ENCODE measurements around the gene OTOP1. TPM values are rescaled to one million over a fixed set of nuclear protein-coding genes. Genes with fewer than 3 reads are reported as not detected.
"Not testable (repeated sequence)": the region's sequence is repeated elsewhere in the genome, so short reads cannot be mapped to it uniquely, and the experiment has no call there.

Gene OTOP1
- total and polyA plus RNA-seq, 2 of the 4 experiments (the other 2 are of a cell fraction): not detected

DNA sequence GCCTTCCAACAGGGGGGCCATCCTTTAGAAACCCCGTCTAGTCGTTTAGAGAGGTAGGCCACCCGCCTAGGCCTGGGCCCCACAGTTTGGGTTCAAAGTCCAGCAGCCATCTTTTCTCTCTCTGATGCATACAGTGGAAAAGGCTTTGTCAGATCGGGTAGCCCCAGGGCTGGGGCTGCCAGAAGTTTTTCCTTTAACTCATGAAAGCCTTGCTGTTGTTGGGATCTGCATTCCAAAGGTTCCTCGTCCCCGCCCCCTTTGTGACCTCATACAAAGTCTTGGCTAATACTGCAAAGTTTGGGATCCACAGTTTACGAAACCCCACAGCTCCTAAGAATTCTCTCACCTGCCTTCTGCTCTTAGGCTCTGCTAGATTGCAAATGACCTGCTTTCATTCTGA is 64.5 kb downstream of the OTOP1 start:
- H2BK5ac ChIP-seq (ENCODE audit: low read depth, low read length, poor library complexity, severe bottlenecking); H3K23ac ChIP-seq (ENCODE audit: low read depth, low read length): not testable (repeated sequence)

DNA sequence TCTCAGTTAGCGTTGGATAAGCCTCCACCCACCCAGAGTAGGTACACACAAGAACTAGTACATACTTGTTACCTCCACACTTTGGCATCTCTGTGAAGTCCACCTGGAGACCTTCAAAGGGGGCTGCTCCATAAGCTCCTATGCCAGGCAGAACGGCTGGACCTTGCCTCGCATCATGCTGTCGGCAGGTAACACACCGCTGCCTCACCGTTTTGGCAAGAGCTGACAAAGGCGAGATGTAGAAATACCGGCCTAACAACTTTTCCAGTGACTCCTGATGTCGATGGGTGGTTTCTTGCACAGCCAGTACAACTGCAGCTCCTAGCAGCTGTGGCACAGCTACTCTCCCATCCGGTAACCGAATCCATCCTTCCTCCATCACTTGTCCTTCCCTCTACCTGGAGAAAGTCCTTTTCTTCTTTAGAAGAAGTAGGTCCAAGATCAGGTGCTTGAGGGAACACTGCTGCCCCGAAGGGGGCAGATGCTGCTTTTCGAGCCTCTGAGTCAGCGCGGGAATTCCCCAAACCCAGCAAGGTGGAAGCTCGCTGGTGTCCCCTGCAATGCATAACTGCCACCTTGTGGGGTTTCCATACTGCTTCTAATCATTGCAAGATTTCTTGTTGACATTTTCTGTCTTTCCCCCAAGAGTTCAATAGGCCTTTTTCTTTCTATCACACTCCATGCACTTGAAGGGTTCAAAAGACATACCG is 65.6 kb downstream of the OTOP1 start:
- in situ Hi-C loops (cut with MboI; ENCODE audit: low sequenced_read_pairs); H3K4me1 ChIP-seq (ENCODE audit: control insufficient read depth, insufficient read depth, low read length); H3K27ac ChIP-seq (ENCODE audit: insufficient read depth, low read length); H2AK9ac ChIP-seq (replicated peaks; ENCODE audit: low read depth, low read length, poor library complexity); CTCF ChIA-PET; H4K91ac ChIP-seq (ENCODE audit: insufficient read depth, low read depth, low read length); BruUV-seq (replicated peaks); H3K9ac ChIP-seq (ENCODE audit: low read depth, low read length); H3K79me1 ChIP-seq (ENCODE audit: low read depth in 1 of 2, low read length in 2 of 2); ATAC-seq (ENCODE audit: low read depth); H2AFZ ChIP-seq (replicated peaks; ENCODE audit: low read length, poor library complexity); H3K23ac ChIP-seq (ENCODE audit: low read depth, low read length); intact Hi-C loops (cut with micrococcal nuclease); H3K36me3 ChIP-seq (ENCODE audit: control insufficient read depth, insufficient read depth, low read length); H2BK20ac ChIP-seq (ENCODE audit: low read depth, low read length); H3K9me1 ChIP-seq (ENCODE audit: insufficient read depth, low read length); H3K56ac ChIP-seq (ENCODE audit: extremely low read depth, insufficient read depth, low read length); dilution Hi-C loops (cut with HindIII; ENCODE audit: low sequenced_read_pairs, unreplicated experiment); H3K14ac ChIP-seq (replicated peaks; ENCODE audit: low read depth, low read length); POLR2A ChIA-PET (ENCODE audit: unreplicated experiment); H2BK5ac ChIP-seq (ENCODE audit: low read depth, low read length, poor library complexity, severe bottlenecking); H3K4me2 ChIP-seq (ENCODE audit: low read depth, low read length); H3K4ac ChIP-seq (ENCODE audit: low read depth, low read length); H3K18ac ChIP-seq (ENCODE audit: low read depth, low read length); H3K27me3 ChIP-seq (ENCODE audit: control insufficient read depth, insufficient read depth, low read length); H4K5ac ChIP-seq (ENCODE audit: low read depth, low read length); H3K4me3 ChIP-seq (ENCODE audit: insufficient read depth, low read depth, low read length); H4K20me1 ChIP-seq (ENCODE audit: insufficient read depth, low read length); H2BK15ac ChIP-seq (ENCODE audit: low read depth, low read length); H2AK5ac ChIP-seq (ENCODE audit: low read depth, low read length); H2BK120ac ChIP-seq (ENCODE audit: low read depth, low read length); H3K9me3 ChIP-seq (ENCODE audit: control insufficient read depth, insufficient read depth, low read length); DNase-seq; H4K8ac ChIP-seq (ENCODE audit: low read depth in 2 of 2, low read length in 2 of 2): not testable (repeated sequence)
- WGBS, 2 experiments (ENCODE audit: extremely low coverage in 2 of 2, insufficient read length in 1 of 2): 69% methylated on average over 5 of the region's 17 CpGs; no CpG with 5 or more reads in 1 of the 2 experiments

More for the DNA sequence above, 64.5 kb downstream of the OTOP1 start:
- H3K4me1 ChIP-seq (ENCODE audit: control insufficient read depth, insufficient read depth, low read length); H3K36me3 ChIP-seq (ENCODE audit: control insufficient read depth, insufficient read depth, low read length); H3K9me1 ChIP-seq (ENCODE audit: insufficient read depth, low read length); H3K56ac ChIP-seq (ENCODE audit: extremely low read depth, insufficient read depth, low read length); H3K9me3 ChIP-seq (ENCODE audit: control insufficient read depth, insufficient read depth, low read length); H2BK15ac ChIP-seq (ENCODE audit: low read depth, low read length); BruUV-seq (replicated peaks); H3K4ac ChIP-seq (ENCODE audit: low read depth, low read length); H3K27me3 ChIP-seq (ENCODE audit: control insufficient read depth, insufficient read depth, low read length); H2AFZ ChIP-seq (replicated peaks; ENCODE audit: low read length, poor library complexity); H4K5ac ChIP-seq (ENCODE audit: low read depth, low read length); intact Hi-C loops (cut with micrococcal nuclease); H3K79me1 ChIP-seq (ENCODE audit: low read depth in 1 of 2, low read length in 2 of 2); ATAC-seq (ENCODE audit: low read depth); dilution Hi-C loops (cut with HindIII; ENCODE audit: low sequenced_read_pairs, unreplicated experiment); H2BK20ac ChIP-seq (ENCODE audit: low read depth, low read length); DNase-seq; H3K14ac ChIP-seq (replicated peaks; ENCODE audit: low read depth, low read length); H3K4me3 ChIP-seq (ENCODE audit: insufficient read depth, low read depth, low read length); H4K8ac ChIP-seq (ENCODE audit: low read depth in 2 of 2, low read length in 2 of 2); H3K18ac ChIP-seq (ENCODE audit: low read depth, low read length); H3K27ac ChIP-seq (ENCODE audit: insufficient read depth, low read length); in situ Hi-C loops (cut with MboI; ENCODE audit: low sequenced_read_pairs); H3K9ac ChIP-seq (ENCODE audit: low read depth, low read length); H4K91ac ChIP-seq (ENCODE audit: insufficient read depth, low read depth, low read length); CTCF ChIA-PET; H2AK5ac ChIP-seq (ENCODE audit: low read depth, low read length); H4K20me1 ChIP-seq (ENCODE audit: insufficient read depth, low read length); POLR2A ChIA-PET (ENCODE audit: unreplicated experiment); H2AK9ac ChIP-seq (replicated peaks; ENCODE audit: low read depth, low read length, poor library complexity); H3K4me2 ChIP-seq (ENCODE audit: low read depth, low read length); H2BK120ac ChIP-seq (ENCODE audit: low read depth, low read length): not testable (repeated sequence)
- no CpG with 5 or more reads among the region's 7 CpGs for WGBS, 2 experiments (ENCODE audit: extremely low coverage in 2 of 2, insufficient read length in 1 of 2)

All from IMR-90 (cell line).